Sigmoid colon (tissue), 7 donors: ENCODE data around the gene SCAMP3. TPM values are rescaled to one million over a fixed set of nuclear protein-coding genes. Genes with fewer than 3 reads are reported as not detected.
A peak's percentile ranks its signal among the peaks of the same experiment; 100 is the strongest.
"Not testable (repeated sequence)": the region's sequence is repeated elsewhere in the genome, so short reads cannot be mapped to it uniquely, and the experiment has no call there.

Source experiments
- DNase-seq: peaks from one replicate; pipeline ENCODE4 v3.0.0-alpha.2; 2019
- H3K27ac ChIP-seq, 4 donors: fragments of 200-600 bp; sonication (generic); one replicate each; pipeline ENCODE4 v1.5.1; 2016 to 2019; ENCODE audit warnings: mild to moderate bottlenecking in 1 of 4
- H3K27me3 ChIP-seq, 3 donors: fragments of 200-600 bp; sonication (generic); one replicate each; pipeline ENCODE4 v1.5.1; 2019; ENCODE audit warnings: mild to moderate bottlenecking in 1 of 3
- H3K36me3 ChIP-seq, 4 donors: fragments of 200-600 bp; sonication (generic); one replicate each; pipeline ENCODE4 v1.5.1; 2016 to 2019
- H3K4me1 ChIP-seq, 4 donors: fragments of 200-600 bp; sonication (generic); one replicate each; pipeline ENCODE4 v1.5.1; 2017 to 2019
- H3K4me3 ChIP-seq, 4 donors: fragments of 200-600 bp; sonication (generic); one replicate each; pipeline ENCODE4 v1.5.1; 2017 to 2019; ENCODE audit warnings: mild to moderate bottlenecking in 2 of 4, moderate library complexity in 1 of 4
- H3K9me3 ChIP-seq, 4 donors: fragments of 200-600 bp in 3 of 4; sonication (generic) in 3 of 4; one replicate each; pipeline versions ENCODE4 v1.5.1 to v1.6.1; 2013 to 2019
- EP300 ChIP-seq, 4 donors: sonication (generic); formaldehyde crosslinking; IDR thresholded peaks; one replicate each; pipeline ENCODE4 v1.6.1; 2017; ENCODE audit warnings: antibody characterized with exemption in 4 of 4
- POLR2A ChIP-seq, 2 donors: fragments of 450-650 bp; IDR thresholded peaks; one replicate each; pipeline ENCODE4 v1.6.1; 2016; ENCODE audit warnings: antibody characterized with exemption in 2 of 2, mild to moderate bottlenecking in 2 of 2, moderate library complexity in 2 of 2
- POLR2AphosphoS5 ChIP-seq, 4 donors: sonication (generic); formaldehyde crosslinking; IDR thresholded peaks; one replicate each; pipeline ENCODE4 v1.6.1; 2017; ENCODE audit warnings: antibody characterized with exemption in 4 of 4
- WGBS, 2 donors: extraction: QIAGEN DNeasy Blood & Tissue Kit; methylation state at CpG; one replicate each; pipeline ENCODE4 v1.1.7; 2013; 5-methylcytosine and 5-hydroxymethylcytosine counted together
- intact Hi-C: fragments of 100-400 bp; cut with DNase I; formaldehyde crosslinking; loops from one replicate; pipeline ENCODE4 v1.15.1; 2023
- polyA plus RNA-seq, 3 donors: library from polyadenylated mRNA; stranded (reverse); fragments of 200-250 nt; gene quantifications; one replicate each; pipeline ENCODE4 v1.2.3, GENCODE V29; 2013
- total RNA-seq, 4 donors: library from RNA; depleted of rRNA; stranded (reverse); fragments of >200 nt; gene quantifications; one replicate each; pipeline ENCODE4 v1.1.0, GENCODE V29; 2016
- TF ChIP-seq, protein P1 (sequence below), 4 experiments: fragments of 450-650 bp in 3 of 4; fragments of 200-600 bp in 1 of 4; IDR thresholded peaks; one replicate each; pipeline ENCODE4 v1.5.1; 2016 to 2019; ENCODE audit warnings: antibody characterized with exemption in 4 of 4, mild to moderate bottlenecking in 3 of 4, moderate library complexity in 2 of 4
- donor health status: healthy with polysubstance abuse.
- donor health status: Bipolar disorder and iron deficiency.
- donor health status: healthy.

Gene SCAMP3
- total and polyA plus RNA-seq, 7 donors: 11.6 to 56.4 (median 34.6) TPM

DNA sequence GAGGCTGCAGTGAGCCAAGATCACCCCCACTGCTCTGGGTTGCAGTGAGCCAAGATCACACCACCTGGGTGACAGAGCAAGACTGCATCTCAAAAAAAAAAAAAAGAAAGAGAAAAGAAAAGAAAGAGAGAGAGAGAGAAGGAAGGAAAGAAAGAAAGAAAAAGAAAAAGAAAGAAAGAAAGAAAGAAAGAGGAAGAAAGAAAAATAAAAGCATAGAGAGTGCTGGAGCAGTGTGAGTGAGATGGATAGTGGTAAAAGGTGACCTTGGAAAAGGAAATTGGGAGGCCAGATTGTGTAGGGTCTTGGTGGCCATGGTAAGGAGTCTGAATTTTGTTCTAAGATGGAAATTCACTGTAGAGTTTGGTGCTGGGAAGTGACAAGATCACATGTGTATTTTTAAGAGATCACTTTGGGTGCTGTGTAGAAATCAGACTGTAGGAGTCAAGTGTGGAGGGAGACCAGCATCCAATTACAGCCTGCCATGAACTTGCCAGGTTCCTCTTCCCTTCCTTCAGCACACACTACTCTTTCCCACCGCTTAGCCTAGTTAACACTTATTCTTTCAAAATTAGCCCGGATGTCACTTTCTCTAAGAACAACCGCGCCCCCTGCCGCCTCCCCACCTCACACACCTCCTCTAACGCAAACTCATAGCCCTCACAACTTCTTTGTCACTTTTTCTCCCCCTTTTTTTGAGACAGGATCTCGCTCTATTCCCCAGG lies 35.8 kb downstream of the SCAMP3 start:
- 0 to 1% methylated on average over 7 of the region's 7 CpGs for WGBS, 2 donors
- Histone ChIP-seq H3K4me3 (peak overlapping the region; percentile 28 to 63 (median 56)), H3K36me3 (no peaks in the 10 kb centered on the region), H3K27ac (peak overlapping the region; percentile 85 to 93 (median 90)), H3K4me1 (peaks cover 0 to 37% (median 30%) of the 10 kb centered on the region in 4 donors), H3K9me3 (no peaks in the 10 kb centered on the region), H3K27me3 (no peaks in the 10 kb centered on the region)
- no peak for TF ChIP-seq POLR2AphosphoS5 (IDR thresholded peaks at IDR 0.05)
- TF ChIP-seq, protein P1, sequence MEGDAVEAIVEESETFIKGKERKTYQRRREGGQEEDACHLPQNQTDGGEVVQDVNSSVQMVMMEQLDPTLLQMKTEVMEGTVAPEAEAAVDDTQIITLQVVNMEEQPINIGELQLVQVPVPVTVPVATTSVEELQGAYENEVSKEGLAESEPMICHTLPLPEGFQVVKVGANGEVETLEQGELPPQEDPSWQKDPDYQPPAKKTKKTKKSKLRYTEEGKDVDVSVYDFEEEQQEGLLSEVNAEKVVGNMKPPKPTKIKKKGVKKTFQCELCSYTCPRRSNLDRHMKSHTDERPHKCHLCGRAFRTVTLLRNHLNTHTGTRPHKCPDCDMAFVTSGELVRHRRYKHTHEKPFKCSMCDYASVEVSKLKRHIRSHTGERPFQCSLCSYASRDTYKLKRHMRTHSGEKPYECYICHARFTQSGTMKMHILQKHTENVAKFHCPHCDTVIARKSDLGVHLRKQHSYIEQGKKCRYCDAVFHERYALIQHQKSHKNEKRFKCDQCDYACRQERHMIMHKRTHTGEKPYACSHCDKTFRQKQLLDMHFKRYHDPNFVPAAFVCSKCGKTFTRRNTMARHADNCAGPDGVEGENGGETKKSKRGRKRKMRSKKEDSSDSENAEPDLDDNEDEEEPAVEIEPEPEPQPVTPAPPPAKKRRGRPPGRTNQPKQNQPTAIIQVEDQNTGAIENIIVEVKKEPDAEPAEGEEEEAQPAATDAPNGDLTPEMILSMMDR (IDR thresholded peaks at IDR 0.05): peak; percentile 42 to 62 (median 52)
- TF ChIP-seq EP300 (IDR thresholded peaks at IDR 0.05): no peak
- no peak for TF ChIP-seq POLR2A (IDR thresholded peaks at IDR 0.05)
- intact Hi-C loops: loop anchor here (2.0 to 5.0 kb wide), 2 partner anchors 18 to 54 kb away; partner anchors contain the start of genes KRTCAP2, MTX1 and TRIM46
- peak; percentile 90 for DNase-seq

DNA sequence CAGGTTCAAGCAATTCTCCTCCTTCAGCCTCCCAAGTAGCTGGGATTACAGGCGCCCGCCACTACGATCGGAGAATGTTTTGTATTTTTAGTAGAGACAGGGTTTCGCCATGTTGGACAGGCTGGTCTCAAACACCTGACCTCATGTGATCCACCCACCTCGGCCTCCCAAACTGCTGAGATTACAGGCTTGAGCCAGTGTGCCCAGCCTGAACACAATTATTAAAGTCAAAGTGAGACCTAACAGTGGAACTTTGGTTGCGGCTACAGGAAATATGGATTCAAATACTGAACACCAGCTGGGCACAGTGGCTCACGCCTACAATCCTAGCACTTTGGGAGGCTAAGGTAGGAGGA lies 36.8 kb downstream of the SCAMP3 start:
- H3K9me3 ChIP-seq, H3K4me3 ChIP-seq, H3K27me3 ChIP-seq, H3K36me3 ChIP-seq, DNase-seq: not testable (repeated sequence)
- 96 to 97% methylated on average over 8 of the region's 8 CpGs for WGBS, 2 donors
- intact Hi-C loops: loop anchor here (5.0 kb wide), 1 partner anchor 53 kb away; the partner anchor contains the start of genes KRTCAP2 and TRIM46
- Histone ChIP-seq H3K27ac (peak overlapping the region in 3 of 4 donors; percentile 85 to 91 (median 90)), H3K4me1 (peaks cover 0 to 37% (median 29%) of the 10 kb centered on the region in 4 donors)

DNA sequence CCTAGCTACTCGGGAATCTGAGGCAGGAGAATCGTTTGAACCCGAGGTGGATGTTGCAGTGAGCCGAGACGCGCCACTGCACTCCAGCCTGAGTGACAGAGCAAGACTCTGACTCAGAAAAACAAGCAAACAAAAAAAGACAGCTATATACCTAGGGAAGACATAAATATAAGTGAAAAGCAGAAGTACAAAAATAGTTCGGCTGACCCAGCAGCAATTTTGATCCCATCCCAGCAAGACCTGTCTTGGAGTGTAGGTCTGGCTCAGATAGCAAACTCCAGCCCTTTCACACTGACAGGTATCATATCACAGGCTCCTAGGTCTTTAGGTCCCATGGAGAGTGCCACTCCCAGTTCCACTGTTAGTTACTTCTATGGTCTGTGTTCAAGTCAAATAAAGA lies 39.1 kb downstream of the SCAMP3 start:
- no peak overlapping the region for H3K27ac ChIP-seq
- intact Hi-C loops: no loop called here
- no peaks in the 10 kb centered on the region for H3K36me3 ChIP-seq
- DNase-seq: no peak
- no peak overlapping the region for H3K4me3 ChIP-seq
- no peaks in the 10 kb centered on the region for H3K9me3 ChIP-seq
- H3K27me3 ChIP-seq: no peaks in the 10 kb centered on the region
- 63 to 85% methylated on average over 7 of the region's 7 CpGs for WGBS, 2 donors
- TF ChIP-seq, protein P1 (IDR thresholded peaks at IDR 0.05): no peak
- no peak for TF ChIP-seq POLR2AphosphoS5 (IDR thresholded peaks at IDR 0.05)
- TF ChIP-seq EP300 (IDR thresholded peaks at IDR 0.05): no peak
- TF ChIP-seq POLR2A (IDR thresholded peaks at IDR 0.05): no peak
- peaks cover 0 to 38% (median 32%) of the 10 kb centered on the region in 4 donors for H3K4me1 ChIP-seq

DNA sequence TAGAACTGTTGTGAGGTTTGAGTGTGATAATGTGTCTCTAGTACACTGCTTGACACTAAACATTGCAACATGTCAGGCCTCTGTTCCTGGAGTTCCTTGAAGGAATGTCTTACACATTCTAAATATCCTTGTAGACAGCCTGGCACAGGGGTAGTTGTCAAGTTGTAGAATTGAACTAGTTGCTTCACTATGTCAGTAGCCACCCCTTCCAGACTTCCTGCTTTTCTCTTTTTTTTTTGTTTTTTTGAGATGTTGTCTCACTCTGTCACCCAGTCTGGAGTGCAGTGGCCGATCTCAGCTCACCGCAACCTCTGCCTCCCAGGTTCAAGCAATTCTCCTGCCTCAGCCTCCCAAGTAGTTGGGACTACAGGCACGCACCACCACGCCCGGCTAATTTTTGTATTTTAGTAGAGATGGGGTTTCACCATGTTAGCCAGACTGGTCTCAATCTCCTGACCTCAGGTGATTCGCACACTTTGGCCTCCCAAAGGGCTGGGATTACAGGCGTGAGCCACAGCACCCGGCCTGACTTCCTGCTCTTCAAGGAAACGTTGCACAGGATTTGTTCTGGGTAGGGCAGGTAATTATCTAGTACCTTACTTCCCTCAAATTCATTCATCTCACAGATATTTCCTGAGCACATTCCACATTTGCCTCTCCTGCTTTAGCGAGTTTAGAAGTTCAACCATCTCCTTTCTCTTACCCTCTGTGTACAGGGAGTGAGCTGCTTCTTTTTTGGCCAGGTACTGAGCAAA lies 41.8 kb downstream of the SCAMP3 start:
- DNase-seq, H3K4me3 ChIP-seq, H3K36me3 ChIP-seq, H3K27me3 ChIP-seq, intact Hi-C loops, H3K9me3 ChIP-seq, H3K27ac ChIP-seq: not testable (repeated sequence)
- H3K4me1 ChIP-seq: peaks cover 0 to 18% (median 16%) of the 10 kb centered on the region in 4 donors
- WGBS, 2 donors: 43 to 71% methylated on average over 10 of the region's 10 CpGs

DNA sequence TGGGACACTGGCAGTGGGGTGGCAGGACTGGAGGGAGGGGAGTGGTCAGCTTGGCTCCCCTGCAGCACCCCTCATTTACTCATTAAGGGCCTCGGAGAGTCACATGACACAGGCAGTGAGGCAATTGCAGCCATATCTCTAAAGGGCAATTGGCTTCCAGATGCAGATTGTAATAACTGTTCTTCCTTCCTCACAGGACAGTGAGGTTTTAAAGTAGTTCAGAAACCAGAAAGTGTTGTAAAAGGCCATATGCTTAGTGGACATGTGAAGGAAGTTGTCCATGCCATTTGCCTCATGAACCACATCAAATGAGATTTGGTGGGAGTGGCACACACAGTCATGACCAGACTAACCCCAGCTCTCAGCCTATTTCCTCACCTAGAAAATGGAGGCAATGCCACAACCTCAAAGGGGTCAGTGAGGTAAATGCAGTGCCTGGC lies 42.5 kb downstream of the SCAMP3 start:
- Histone ChIP-seq H3K36me3 (peaks cover 0 to 4% (median 0%) of the 10 kb centered on the region in 4 donors), H3K9me3 (no peaks in the 10 kb centered on the region), H3K4me3 (peak overlapping the region in 1 of 4 donors; percentile 17), H3K27ac (peak overlapping the region in 1 of 4 donors; percentile 5), H3K4me1 (peaks cover 0 to 13% (median 10%) of the 10 kb centered on the region in 4 donors), H3K27me3 (no peaks in the 10 kb centered on the region)
- intact Hi-C loops: no loop called here
- WGBS, 2 donors: 3 to 7% methylated on average over 1 of the region's 1 CpG
- no peak for DNase-seq
- TF ChIP-seq EP300 (IDR thresholded peaks at IDR 0.05) (no peak), POLR2A (IDR thresholded peaks at IDR 0.05) (no peak), POLR2AphosphoS5 (IDR thresholded peaks at IDR 0.05) (no peak)
- TF ChIP-seq, protein P1 (IDR thresholded peaks at IDR 0.05): no peak
